ENCODE results near the gene NOXO1.

- TF ChIP-seq MAX (IDR thresholded peaks at IDR 0.05) (no peak), FOXA2 (IDR thresholded peaks at IDR 0.05) (no peak), CTCF (IDR thresholded peaks at IDR 0.05; ENCODE audit: low read depth, low read length, missing input control) (no peak), GABPA (IDR thresholded peaks at IDR 0.05 in 1 of 2, conservative IDR thresholded peaks at IDR 0.05 in 1 of 2) (no peak)
Observed at GRCh38 chr16:1998852-1999801, 17.9 kb upstream of the NOXO1 start.

Measured in liver (tissue), 3 donors.